Stimulated activated naive CD4-positive, alpha-beta T cell (primary cell): Measurements from ENCODE around the gene CCDC83.

Source experiments
- DNase-seq, 6 experiments: peaks; one replicate each; lab custom pipeline; 2025; lab: John Stamatoyannopoulos, UW

Gene CCDC83

GRCh38 chr11:85855341-85855656 lies at the start of gene CCDC83:
CCDC83 (plus strand) TSS chr11:85855383; CDS start chr11:85865124, 9,741 bp downstream.
- no peak for DNase-seq

- DNase-seq: peak in 3 of 6 experiments; percentile 40 to 56 (median 42)
These were observed 49.8 kb upstream of the CCDC83 start for GRCh38 chr11:85805387-85805786.

GRCh38 chr11:85806016-85806415 lies 49.2 kb upstream of the CCDC83 start:
- DNase-seq: no peak

GRCh38 chr11:85806876-85807275 lies 48.3 kb upstream of the CCDC83 start:
- no peak for DNase-seq

- peak in 4 of 6 experiments; percentile 6 to 64 (median 52) for DNase-seq
These were observed 46.0 kb upstream of the CCDC83 start for GRCh38 chr11:85809191-85809590.

- DNase-seq: peak in 2 of 6 experiments; percentile 19 to 43
These were observed 45.3 kb upstream of the CCDC83 start for GRCh38 chr11:85809863-85810262.

DNA sequence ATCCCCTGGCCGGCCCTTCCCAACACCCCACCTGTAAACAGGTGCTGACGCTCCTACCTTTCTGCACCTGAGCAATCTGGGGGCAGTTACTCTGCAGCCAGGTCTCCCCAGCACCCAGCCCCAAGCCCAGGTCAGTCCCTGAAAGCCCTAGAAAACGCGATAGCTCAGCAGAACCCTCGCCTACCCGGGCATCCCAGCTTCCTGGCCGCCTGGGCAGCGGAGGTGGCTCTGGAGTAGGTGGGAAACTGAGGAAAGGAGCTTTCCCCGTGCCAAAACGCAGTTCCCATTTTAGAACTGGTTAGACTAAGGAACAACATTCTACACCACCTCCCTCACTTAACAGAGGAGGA lies 44.7 kb upstream of the CCDC83 start:
- peak in 1 of 6 experiments; percentile 25 for DNase-seq

GRCh38 chr11:85810871-85811611 lies 44.1 kb upstream of the CCDC83 start, which contains the start of gene SYTL2:
SYTL2 (minus strand) TSS chr11:85811141; CDS start chr11:85757725, 53,416 bp downstream.
- peak; percentile 50 to 81 (median 65) for DNase-seq

- DNase-seq: no peak
These were observed 43.6 kb upstream of the CCDC83 start for GRCh38 chr11:85811624-85812023.

- DNase-seq: no peak
These were observed 41.5 kb upstream of the CCDC83 start for GRCh38 chr11:85813721-85814120.

GRCh38 chr11:85815186-85815931 lies 39.8 kb upstream of the CCDC83 start:
- peak in 1 of 6 experiments; percentile 10 for DNase-seq

DNA sequence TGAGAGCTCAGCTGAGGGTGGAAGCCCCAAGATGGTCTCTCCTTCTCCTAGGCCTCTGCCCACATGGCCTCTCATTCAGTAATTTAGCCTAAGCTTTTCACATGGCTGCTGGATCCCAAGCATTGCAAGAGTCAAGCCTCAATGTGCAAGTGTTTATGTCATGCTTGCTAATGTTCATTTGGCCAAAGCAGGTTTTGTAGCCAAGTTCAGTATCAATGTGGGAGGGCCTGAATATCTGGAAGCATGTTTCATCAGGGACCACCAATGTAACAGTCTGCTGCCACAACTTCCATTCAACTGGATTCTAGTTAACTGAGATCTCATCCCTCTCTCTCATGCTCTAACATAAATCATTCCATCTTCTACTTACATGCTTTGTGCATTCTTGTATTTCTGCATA lies 35.7 kb upstream of the CCDC83 start:
- DNase-seq: no peak

- no peak for DNase-seq
These were observed 33.5 kb upstream of the CCDC83 start for GRCh38 chr11:85821636-85822035.

DNA sequence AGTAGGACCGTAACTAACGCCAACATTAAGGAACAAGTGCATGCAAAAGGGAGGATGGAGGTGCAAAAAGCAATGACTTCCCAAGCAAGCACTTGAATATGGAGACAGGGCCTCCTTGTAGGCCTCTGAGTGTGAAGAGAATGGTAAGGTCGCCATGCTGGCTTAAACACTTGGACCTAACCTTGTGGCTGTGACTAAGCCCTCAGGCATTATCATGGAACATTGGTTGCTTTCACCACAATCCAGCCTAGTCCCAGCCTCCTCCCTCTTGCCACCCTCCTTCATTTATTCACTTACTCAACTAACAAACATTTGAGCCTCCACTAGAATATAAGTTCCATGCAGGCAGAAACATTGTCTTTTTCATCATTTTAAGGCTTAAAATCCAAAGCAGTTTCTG lies 32.4 kb upstream of the CCDC83 start:
- DNase-seq: no peak

DNA sequence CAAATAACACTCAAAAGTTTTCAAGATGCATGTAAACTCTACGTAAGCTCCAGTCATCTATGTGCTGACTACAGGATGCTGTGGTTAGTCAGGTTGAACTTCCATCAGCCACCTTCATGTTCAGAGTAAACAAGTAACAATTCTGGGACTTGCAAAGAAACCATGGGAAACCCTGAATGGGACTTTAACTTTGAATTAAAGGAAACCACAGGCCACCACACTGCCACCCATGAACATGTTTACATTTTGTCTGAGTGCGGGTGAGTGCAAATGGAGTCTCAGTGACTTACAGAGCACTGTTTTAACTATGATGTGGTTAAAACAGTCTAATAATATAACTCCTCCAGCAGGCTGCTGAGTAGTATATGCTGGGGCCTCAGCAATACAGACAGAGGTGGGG lies 31.4 kb upstream of the CCDC83 start:
- DNase-seq: peak; percentile 59 to 98 (median 80)

- DNase-seq: no peak
These were observed 29.6 kb upstream of the CCDC83 start for GRCh38 chr11:85825616-85826015.

DNA sequence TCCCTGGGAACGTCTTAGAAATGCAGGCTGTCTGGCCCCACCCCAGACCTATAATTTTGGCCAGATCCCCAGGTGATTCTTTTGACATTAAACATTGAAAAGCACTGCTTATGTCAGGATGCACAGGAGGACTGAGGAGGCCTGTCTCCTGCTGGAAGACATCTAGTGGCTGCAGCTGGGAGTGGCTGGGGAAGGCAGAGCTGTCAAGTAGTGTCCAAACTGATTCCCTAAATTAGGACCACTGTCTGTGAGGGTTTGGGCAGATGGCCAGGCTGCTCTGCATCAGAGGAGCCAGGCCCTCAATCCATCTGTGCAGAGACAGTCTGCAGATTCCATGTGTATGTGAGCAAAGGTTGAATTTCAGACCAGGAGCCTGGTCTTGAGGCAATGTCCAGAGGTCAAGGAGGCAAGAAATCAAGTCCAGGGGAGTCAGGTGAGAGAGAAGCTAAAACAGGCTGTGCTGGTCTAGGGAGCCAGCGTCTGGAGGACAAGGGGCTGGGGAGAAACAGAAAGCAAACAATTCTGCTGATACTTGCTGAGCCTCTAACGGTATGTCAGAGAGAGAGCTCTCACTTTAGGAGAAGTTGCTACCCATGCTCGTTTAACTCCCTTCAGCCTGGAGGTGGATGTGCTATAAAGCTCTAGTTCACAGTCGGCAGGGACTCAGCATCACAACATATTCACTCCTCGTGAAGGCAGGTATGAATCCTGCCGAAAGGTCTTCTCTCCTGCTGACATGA lies 28.9 kb upstream of the CCDC83 start:
- peak in 3 of 6 experiments; percentile 5 to 32 (median 19) for DNase-seq

- DNase-seq: peak in 3 of 6 experiments; percentile 41 to 66 (median 66)
These were observed 27.2 kb upstream of the CCDC83 start for GRCh38 chr11:85827748-85828639.

DNA sequence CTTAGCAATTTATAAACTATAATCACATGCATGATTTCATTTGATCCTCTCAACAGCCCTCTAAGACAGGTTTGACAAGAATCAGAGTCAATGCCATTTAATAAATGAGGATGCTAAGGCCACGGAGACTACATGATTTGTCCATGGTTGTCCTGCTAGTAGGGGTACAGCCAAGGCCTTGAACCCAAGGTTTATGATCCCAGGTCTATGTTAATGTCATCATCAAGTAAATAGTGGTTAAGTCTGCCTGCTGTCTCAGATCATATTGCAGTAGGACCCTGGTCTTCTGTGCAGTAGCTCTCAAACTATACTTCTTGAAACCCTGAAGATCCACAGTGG lies 26.6 kb upstream of the CCDC83 start:
- no peak for DNase-seq

GRCh38 chr11:85829172-85829571 lies 26.0 kb upstream of the CCDC83 start:
- DNase-seq: no peak

GRCh38 chr11:85831050-85831449 lies 24.1 kb upstream of the CCDC83 start:
- DNase-seq: no peak

DNA sequence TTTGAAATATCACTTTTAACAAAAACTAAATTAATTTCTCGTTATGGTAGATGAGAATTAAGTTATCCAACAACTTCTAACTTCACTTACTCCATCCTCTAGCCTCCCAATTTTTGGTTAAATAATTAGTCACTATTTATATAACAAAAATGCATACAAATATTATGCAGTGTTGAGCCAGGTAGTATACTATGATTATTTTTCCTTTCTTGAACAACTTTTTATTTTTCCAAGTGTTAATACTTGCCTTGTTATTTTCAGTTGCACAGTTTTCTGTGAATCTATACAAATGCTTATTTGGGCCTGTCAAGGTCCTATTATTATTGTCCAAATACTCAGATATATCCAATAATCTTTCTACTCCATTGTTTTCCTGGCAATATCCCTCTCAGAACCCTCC lies 19.9 kb upstream of the CCDC83 start:
- DNase-seq: no peak
